Adrenal gland (tissue), 12 donors: ENCODE measurements around the gene GALNT9. TPM values are rescaled to one million over a fixed set of nuclear protein-coding genes. Genes with fewer than 3 reads are reported as not detected.

Experiments used
- DNase-seq, 7 donors: peaks; one replicate each; pipeline ENCODE4 v3.0.0-alpha.2; 2019 to 2020
- H3K27ac ChIP-seq, 5 donors: fragments of 200-600 bp; sonication (generic) in 4 of 5; 1 replicate in 3 of 5; 2 replicates in 2 of 5; pipeline versions ENCODE4 v1.5.1 to v1.8.0; 2016 to 2020; ENCODE audit warnings: mild to moderate bottlenecking in 1 of 5
- H3K27me3 ChIP-seq: fragments of 200-600 bp; 2 replicates; pipeline ENCODE4 v1.8.0; 2021
- H3K36me3 ChIP-seq, 2 donors: fragments of 200-600 bp; replicated peaks in 1 of 2; 1 replicate in 1 of 2; 2 replicates in 1 of 2; pipeline versions ENCODE4 v1.5.1 to v1.8.0; 2018 to 2022
- H3K4me1 ChIP-seq, 2 donors: fragments of 200-600 bp; replicated peaks in 1 of 2; 1 replicate in 1 of 2; 2 replicates in 1 of 2; pipeline versions ENCODE4 v1.5.1 to v1.8.0; 2018 to 2021
- H3K4me3 ChIP-seq, 4 donors: fragments of 200-600 bp; sonication (generic) in 3 of 4; one replicate each; pipeline ENCODE4 v1.5.1; 2016 to 2018
- H3K9me3 ChIP-seq, 3 donors: fragments of 200-600 bp; sonication (generic) in 1 of 3; replicated peaks in 1 of 3; 1 replicate in 2 of 3; 2 replicates in 1 of 3; pipeline versions ENCODE4 v1.5.1 to v1.8.0; 2016 to 2021
- CTCF ChIP-seq, 6 experiments: fragments of 450-650 bp in 4 of 6; fragments of 200-600 bp in 2 of 6; sonication (generic) in 1 of 6; IDR thresholded peaks; 1 replicate in 5 of 6; 2 replicates in 1 of 6; pipeline versions ENCODE4 v1.5.1 to v1.8.0; 2016 to 2021; ENCODE audit warnings: antibody characterized with exemption in 6 of 6, mild to moderate bottlenecking in 2 of 6, moderate library complexity in 1 of 6
- POLR2A ChIP-seq, 2 donors: fragments of 450-650 bp; IDR thresholded peaks; one replicate each; pipeline ENCODE4 v1.6.1; 2017; ENCODE audit warnings: antibody characterized with exemption in 2 of 2, mild to moderate bottlenecking in 2 of 2, moderate library complexity in 1 of 2
- WGBS, 4 donors: extraction: QIAGEN DNeasy Blood & Tissue Kit in 2 of 4; methylation state at CpG; one replicate each; pipeline versions ENCODE4 v1.1.5 to v1.1.7; 2013 to 2017; 5-methylcytosine and 5-hydroxymethylcytosine counted together
- intact Hi-C, 2 donors: fragments of 100-400 bp; cut with DNase I; formaldehyde crosslinking; loops; one replicate each; pipeline versions ENCODE4 v1.14.1 to v1.15.0; 2022 to 2023
- polyA plus RNA-seq, 3 donors: library from polyadenylated mRNA; stranded (reverse); fragments of 200-250 nt in 2 of 3; fragments of 350-450 nt in 1 of 3; fragmentation: Illumina TruSeq in 1 of 3; extraction: RNeasy Lipid Tissue Mini Kit (QIAGEN cat#74804) in 1 of 3; gene quantifications; one replicate each; pipeline ENCODE4 v1.2.3, GENCODE V29; 2013 to 2014
- small RNA-seq, 2 donors: library from RNA; depleted of rRNA; stranded (forward); fragments of <200 nt; gene quantifications; one replicate each; pipeline ENCODE3, GENCODE V24; 2016
- total RNA-seq, 9 donors: library from RNA; depleted of rRNA in 4 of 9; stranded (reverse); fragments of >200 nt in 4 of 9; fragments of 120-200 nt in 1 of 9; fragmentation: NEBNext Ultra II Directional in 1 of 9; extraction: Animal tissue kit (Norgen Biotek cat#: 25700) in 1 of 9; gene quantifications; one replicate each; pipeline versions ENCODE4 v1.1.0 to v1.2.4, GENCODE V29; 2013 to 2023
- donor health status: healthy with polysubstance abuse.
- donor health status: Bipolar disorder and iron deficiency.
- donor health status: DM: yes; HTN: yes; CAD: no.
- donor health status: DM: no; HTN: no; CAD: no.
- donor health status: DM: no; HTN: no; CAD: no.
- donor health status: DM: yes; HTN: yes; CAD: no.

Gene GALNT9
- total and polyA plus RNA-seq, 12 donors = 0.44 to 7.8 (median 1.2) TPM; not detected in 1

DNA sequence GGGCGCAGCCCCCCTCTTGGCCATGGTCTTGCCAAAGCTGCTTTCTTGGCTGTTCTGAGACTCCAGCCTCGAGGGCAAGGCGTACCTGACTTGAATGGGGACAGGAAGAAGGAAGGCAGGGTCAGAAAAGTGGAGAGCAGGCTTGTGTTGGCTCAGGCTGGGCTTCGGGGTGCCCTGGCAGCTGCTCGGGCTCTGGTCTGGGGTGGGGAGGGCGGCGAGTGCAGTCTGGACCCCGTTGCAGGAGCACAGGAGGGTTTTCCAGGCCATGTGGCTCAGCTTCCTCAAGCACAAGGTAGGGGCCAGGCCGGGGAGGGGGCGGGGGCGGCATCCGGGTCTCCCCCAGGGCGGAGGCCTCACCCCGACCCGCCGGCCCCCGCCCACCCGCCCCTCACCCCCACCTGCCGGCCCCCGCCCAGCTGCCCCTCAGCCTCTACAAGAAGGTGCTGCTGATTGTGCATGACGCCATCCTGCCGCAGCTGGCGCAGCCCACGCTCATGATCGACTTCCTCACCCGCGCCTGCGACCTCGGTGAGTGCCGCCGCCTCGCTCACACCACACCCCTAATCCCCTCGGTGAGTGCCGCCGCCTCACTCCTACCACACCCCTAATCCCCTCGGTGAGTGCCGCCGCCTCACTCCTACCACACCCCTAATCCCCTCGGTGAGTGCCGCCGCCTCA is 180.9 kb downstream of the GALNT9 start:
- H3K9me3 ChIP-seq = no peaks in the 10 kb centered on the region
- DNase-seq = peak in 1 of 7 donors; percentile 10
- H3K36me3 ChIP-seq = peaks cover 0 to 18% of the 10 kb centered on the region in 2 donors
- TF ChIP-seq CTCF (IDR thresholded peaks at IDR 0.05) (no peak), POLR2A (IDR thresholded peaks at IDR 0.05) (no peak)
- WGBS, 4 donors = 92 to 100% (median 96%) methylated on average over 3 to 35 of the region's 41 CpGs
- H3K27ac ChIP-seq = no peak overlapping the region
- peaks cover 7 to 12% of the 10 kb centered on the region in 2 donors for H3K4me1 ChIP-seq
- intact Hi-C loops = no loop called here
- no peak overlapping the region for H3K4me3 ChIP-seq
- no peaks in the 10 kb centered on the region for H3K27me3 ChIP-seq

DNA sequence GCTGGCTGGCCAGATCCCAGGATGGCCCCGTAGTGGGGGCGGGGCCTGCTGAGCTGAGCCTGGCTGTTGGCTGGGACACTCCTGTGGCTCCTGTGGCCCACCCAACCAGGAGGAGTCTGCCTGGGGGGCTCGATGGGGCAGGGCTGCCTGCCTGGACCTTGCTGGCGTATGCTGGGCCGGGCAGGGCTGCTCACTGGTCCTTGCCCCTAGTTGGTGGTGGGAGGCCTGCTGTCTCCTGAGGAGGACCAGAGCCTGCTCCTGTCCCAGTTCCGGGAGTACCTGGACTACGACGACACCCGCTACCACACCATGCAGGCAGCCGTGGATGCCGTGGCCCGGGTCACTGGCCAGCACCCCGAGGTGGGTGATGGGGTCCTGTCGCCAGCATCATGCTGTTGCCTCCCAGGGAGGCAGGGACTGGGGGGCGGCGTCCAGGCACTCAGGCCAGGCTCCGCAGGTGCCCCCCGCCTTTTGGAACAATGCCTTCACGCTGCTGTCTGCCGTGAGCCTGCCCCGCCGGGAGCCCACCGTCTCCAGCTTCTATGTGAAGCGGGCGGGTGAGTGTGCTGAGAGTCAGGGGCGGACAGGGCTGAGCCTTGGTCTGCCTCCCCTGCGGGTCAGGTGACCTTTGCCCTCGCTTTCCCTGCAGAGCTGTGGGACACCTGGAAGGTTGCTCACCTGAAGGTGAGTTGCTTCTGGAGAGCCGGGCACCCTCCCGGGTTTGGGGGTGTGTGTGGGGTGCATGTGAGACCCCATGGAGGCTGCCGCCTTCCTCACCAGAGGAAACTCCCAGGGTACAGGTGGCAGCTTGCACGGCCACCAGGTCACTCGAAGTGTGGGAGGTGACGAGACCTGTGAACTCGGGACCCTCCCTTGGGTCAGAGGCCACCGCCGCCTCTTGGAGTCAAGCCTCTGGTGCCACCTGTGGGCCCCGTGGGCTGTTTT is 181.7 kb downstream of the GALNT9 start:
- WGBS, 4 donors = 92 to 94% (median 93%) methylated on average over 12 to 38 of the region's 38 CpGs
- Histone ChIP-seq H3K36me3 (peaks cover 0 to 18% of the 10 kb centered on the region in 2 donors), H3K4me1 (peaks cover 15 to 20% of the 10 kb centered on the region in 2 donors), H3K4me3 (no peak overlapping the region), H3K9me3 (no peaks in the 10 kb centered on the region), H3K27me3 (no peaks in the 10 kb centered on the region), H3K27ac (no peak overlapping the region)
- intact Hi-C loops = no loop called here
- peak in 4 of 7 donors; percentile 8 to 18 (median 14) for DNase-seq
- TF ChIP-seq POLR2A (IDR thresholded peaks at IDR 0.05) (no peak), CTCF (IDR thresholded peaks at IDR 0.05) (no peak)

GRCh38 chr12:132146772-132147422 is 182.5 kb downstream of the GALNT9 start:
- H3K9me3 ChIP-seq = no peaks in the 10 kb centered on the region
- no peaks in the 10 kb centered on the region for H3K27me3 ChIP-seq
- intact Hi-C loops = no loop called here
- peaks cover 15 to 23% of the 10 kb centered on the region in 2 donors for H3K4me1 ChIP-seq
- H3K27ac ChIP-seq = no peak overlapping the region
- 87 to 96% (median 91%) methylated on average over 3 to 19 of the region's 19 CpGs for WGBS, 4 donors
- H3K36me3 ChIP-seq = peaks cover 0 to 21% of the 10 kb centered on the region in 2 donors
- DNase-seq = peak in 3 of 7 donors; percentile 5 to 14 (median 14)
- TF ChIP-seq CTCF (IDR thresholded peaks at IDR 0.05) (no peak), POLR2A (IDR thresholded peaks at IDR 0.05) (no peak)
- no peak overlapping the region for H3K4me3 ChIP-seq

Small RNA genes within 50 kb of the gene (small RNA-seq; reads per million reads assigned to genes)
- gene AC138466.3 = 0 reads per million in 2 donors

Other genes starting within 250 kb of the GALNT9 start
- gene DDX51, start 185.3 kb downstream of the GALNT9 start, total RNA-seq = 10 to 100 TPM in 8 of 9 donors, 1 to 10 TPM in 1; 4.8 to 22.5 (median 14.2) TPM
- 10 to 100 TPM in 2 of 3 donors, 1 to 10 TPM in 1; 7.5 to 64.4 (median 29.9) TPM for gene DDX51, start 185.3 kb downstream of the GALNT9 start, polyA plus RNA-seq
- gene NOC4L, start 185.1 kb downstream of the GALNT9 start, total RNA-seq = 10 to 100 TPM in 7 of 9 donors, 1 to 10 TPM in 2; 6.8 to 30.9 (median 14.5) TPM
- gene NOC4L, start 185.1 kb downstream of the GALNT9 start, polyA plus RNA-seq = 10 to 100 TPM in 2 of 3 donors, 1 to 10 TPM in 1; 4.7 to 51.5 (median 47.7) TPM
- gene FBRSL1, start 160.6 kb upstream of the GALNT9 start, total RNA-seq = 10 to 100 TPM in 8 of 9 donors, 1 to 10 TPM in 1; 5.3 to 63.8 (median 20.4) TPM
- 10 to 100 TPM; 10.9 to 62.3 (median 41.9) TPM for gene FBRSL1, start 160.6 kb upstream of the GALNT9 start, polyA plus RNA-seq